ENCODE results near the gene SLC6A18.
"Not testable (repeated sequence)": the region's sequence is repeated elsewhere in the genome, so short reads cannot be mapped to it uniquely, and the experiment has no call there.

The SLC6A18 gene

DNA sequence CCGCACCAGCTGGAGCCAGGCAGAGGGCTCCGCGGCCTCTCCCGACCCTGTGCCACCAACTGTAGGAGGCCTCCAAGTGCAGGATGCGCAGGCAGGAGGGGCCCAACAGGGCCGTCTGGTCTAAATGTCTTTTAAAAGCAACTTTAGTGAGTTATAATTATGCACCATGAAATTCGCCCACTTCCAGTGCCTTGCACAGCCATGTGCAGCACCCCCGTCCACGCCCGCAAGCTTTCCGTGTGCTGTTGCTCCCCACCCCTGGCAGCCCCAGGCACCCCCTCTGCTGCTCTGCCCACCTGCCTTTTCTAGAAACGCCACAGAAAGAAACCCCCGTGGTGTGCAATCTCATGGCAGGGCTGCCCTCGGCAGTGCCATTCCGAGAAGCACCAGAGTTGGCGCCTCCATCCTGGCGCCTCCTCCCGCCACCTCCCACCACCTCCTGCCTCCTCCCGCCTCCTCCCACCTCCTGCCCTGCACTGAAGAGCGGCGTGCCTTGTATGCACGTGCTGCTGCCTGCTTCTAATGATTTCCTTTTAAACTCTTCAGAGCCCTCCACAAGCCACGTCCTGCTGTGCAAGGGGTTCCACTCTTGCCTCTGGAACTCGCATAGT lies 7.5 kb upstream of the SLC6A18 start:
- DNase-seq = peak; percentile 58

DNA sequence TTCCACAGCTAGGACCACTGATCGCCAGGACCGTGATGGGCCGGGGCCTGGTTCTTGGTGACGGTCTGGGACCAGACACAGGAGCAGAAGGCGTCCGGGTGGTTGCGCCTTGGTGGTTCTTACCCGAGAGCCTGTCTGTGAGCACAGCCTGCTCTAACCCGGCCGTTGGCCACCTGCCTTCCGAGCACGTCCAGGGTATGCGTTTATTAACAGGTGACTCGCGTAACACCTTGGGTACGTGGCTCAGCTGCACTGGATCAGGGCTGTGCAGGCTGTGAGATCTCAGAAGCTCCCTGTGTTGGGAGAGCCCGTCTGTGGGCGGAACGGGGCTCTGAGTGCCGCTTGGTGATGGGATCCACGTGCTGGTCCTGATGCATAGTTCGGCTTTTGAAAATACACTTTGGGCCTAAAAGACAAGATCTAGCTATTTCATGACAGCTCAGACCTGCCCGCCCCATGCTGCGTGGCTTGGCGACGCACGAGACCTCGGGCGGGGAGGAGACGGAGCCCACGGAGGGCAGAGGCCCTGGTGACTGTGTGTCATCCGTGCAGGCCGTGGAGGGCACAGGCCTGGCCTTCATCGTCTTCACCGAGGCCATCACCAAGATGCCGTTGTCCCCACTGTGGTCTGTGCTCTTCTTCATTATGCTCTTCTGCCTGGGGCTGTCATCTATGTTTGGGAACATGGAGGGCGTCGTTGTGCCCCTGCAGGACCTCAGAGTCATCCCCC lies 6.7 kb upstream of the SLC6A18 start:
- no peak for DNase-seq

DNA sequence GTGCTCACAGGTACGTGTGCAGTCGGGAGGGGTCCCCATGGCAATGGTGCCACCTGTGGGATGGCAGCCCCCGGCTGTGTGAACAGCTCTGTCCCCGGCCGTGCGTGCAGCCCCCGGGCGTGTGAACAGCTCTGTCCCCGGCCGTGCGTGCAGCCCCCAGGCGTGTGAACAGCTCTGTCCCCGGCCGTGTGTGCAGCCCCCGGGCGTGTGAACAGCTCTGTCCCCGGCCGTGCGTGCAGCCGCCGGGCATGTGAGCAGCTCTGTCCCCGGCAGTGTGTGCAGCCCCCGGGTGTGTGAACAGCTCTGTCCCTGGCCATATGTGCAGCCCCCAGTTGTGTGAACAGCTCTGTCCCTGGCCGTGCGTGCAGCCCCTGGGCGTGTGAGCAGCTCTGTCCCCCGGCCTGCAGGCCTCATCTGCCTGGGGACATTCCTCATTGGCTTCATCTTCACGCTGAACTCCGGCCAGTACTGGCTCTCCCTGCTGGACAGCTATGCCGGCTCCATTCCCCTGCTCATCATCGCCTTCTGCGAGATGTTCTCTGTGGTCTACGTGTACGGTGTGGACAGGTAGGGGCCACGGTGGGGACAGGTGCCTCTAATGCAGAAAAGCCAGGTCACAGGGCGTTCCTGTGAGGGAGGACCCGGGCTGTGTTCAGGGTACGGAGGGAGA lies 5.9 kb upstream of the SLC6A18 start:
- no peak for DNase-seq

DNA sequence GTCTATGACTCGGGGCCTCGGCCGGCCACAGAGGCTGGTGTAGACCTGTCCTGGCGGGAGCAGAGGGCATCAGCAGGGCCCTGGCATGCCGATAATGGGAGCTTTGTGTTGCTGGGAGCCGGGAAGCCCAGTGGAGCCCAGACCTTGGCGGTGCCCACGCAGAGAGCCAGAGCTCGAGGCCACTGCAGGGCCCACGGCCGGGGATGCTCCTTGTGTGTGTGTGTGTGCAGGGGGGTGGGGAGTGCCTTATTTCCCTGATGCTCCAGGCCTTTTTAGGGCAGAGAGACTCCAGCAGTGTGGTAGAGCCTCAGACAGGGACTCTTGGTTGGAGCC lies 5.4 kb upstream of the SLC6A18 start:
- DNase-seq = no peak

DNA sequence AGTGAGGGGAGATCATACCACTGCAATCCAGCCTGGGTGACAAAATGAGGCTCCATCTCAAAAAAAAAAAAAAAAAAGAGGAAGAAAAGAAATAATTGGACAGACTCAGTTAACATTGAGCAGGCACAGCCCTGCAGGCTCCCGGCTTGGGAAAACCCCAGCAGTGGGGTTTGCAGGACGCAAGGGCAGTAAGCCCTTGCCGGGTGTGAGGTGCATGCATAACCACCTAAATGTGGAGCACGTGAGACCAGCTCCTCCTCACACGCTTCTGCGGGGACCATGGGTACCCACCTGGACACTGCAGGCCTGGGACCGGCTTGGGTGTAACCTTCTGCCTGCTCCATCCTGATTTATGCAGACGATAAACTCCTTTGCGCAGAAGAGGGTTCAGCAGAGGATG lies 4.8 kb upstream of the SLC6A18 start:
- DNase-seq = no peak

DNA sequence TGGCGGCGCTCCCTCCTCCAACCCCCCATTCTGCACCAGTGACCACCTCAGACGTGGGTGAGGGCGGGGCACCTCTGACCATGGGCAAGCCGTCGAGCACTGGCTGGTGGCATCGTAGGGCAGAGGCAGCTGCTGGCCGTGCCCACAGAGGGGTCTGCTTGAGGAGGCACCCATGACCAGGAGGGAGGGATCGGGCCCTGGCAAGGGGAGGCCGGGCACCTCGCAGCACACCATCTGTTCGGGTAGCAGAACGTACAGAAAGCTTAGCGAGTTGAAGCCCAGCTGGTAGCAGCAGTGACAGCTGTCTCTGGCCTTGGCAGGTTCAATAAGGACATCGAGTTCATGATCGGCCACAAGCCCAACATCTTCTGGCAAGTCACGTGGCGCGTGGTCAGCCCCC lies 4.3 kb upstream of the SLC6A18 start:
- no peak for DNase-seq

DNA sequence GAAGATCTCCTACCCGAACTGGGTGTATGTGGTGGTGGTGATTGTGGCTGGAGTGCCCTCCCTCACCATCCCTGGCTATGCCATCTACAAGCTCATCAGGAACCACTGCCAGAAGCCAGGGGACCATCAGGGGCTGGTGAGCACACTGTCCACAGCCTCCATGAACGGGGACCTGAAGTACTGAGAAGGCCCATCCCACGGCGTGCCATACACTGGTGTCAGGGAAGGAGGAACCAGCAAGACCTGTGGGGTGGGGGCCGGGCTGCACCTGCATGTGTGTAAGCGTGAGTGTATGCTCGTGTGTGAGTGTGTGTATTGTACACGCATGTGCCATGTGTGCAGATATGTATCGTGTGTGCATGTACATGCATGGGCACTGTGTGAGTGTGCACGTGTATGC lies 3.5 kb upstream of the SLC6A18 start:
- no peak for DNase-seq

DNA sequence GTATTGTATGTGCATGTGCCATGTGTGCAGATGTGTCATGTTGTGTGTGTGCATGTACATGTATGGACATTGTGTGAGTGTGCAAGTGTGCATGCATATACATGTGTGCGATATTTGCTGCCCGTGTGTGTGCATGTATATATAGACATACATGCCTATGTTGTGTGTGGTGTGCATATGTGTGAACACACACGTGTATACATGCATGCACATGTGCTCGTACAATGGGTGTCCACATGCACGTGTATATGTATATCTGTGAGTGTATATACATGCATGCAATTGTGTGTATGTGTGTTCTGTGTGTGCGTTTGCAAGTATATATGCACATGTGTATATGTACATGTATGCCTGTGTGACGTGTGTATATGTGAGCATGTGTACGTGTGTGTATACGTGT lies 3.0 kb upstream of the SLC6A18 start:
- DNase-seq = no peak

DNA sequence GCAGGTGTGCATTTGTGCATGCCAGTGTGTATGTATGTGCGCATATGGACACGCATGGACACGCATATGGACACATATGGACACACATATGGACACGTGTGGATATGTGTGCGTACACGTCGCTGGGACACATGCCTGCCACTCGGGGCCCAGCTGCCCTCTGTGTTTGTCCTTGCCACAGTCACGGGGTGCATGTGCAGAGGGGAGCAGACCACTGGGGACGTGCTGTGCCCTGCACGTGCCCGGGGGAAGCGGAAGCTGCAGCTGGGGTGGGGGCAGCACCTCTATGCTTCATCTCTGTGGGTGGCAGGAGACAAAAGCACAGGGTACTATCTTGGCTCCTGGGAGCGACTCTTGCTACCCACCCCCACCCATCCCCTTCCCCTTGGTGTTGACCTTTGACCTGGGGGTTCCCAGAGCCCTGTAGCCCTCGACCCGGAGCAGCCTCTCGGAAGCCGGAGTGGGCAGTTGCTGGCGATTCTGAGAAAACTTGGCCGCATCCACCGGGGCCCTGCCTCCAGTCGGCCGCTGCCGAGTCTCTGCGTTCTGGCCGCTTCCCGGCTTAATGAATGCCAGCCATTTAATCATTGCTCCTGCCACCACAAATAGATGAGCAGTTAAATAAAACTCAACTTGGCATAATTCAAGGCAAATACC lies 2.4 kb upstream of the SLC6A18 start:
- DNase-seq = no peak

DNA sequence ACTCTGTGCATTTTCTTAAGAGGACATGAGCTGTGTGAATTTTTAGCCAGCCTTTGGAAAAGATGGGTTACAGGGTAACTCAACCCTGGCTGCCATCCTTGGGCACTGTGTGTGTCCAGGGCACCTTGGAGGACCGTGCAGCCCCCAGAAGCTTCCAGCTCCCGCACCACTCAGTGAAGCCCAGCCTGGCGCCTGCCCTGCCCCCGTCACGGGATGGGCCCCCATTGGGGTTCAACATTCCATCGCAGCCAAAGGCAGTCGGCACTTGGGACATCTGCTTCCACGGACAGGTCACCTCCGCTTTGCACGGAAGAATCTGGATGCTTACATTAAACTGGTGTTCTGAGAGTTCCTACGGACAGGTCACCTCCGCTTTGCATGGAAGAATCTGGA lies 1.9 kb upstream of the SLC6A18 start:
- no peak for DNase-seq

DNA sequence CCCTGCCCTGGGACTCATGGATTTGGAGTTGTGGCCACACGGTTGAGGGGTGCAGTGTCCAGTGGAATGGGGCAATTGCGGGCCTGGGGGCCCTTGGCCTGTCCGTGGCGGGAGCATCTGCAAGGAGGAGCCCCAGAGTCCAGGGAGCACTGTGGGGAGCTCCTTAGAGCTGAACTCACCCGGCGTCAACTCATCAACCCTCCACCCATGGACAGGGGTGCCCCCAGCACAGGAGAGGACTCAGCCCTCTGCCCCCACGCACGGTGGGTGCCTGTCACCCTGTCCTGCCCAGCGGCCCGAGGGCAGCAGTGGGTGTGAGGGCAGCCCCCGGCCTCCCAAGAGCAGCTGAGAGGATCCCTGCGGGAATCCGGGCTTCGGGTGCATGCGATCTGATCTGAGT lies 550 bp upstream of the SLC6A18 start:
- DNase-seq = no peak

DNA sequence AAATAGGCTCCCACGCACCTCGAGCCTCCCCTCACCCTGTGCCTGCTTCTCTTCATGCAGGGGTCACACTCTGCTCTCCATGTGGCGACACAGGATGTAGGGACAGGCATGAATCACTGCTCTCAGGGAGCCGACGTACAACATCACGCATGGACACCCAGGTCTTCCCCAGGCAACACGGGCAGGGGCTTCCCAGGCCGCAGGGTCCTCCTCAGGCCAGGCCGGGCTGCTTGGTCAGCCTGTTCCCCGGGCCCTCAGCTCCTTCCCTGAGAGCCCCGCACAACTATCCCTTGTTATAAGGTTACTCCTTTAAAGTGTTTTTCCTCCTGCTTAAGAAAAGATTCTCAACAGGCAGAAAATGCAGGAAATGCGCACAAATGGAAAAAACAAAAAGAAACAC lies 1.1 kb downstream of the SLC6A18 start:
- DNase-seq = no peak

DNA sequence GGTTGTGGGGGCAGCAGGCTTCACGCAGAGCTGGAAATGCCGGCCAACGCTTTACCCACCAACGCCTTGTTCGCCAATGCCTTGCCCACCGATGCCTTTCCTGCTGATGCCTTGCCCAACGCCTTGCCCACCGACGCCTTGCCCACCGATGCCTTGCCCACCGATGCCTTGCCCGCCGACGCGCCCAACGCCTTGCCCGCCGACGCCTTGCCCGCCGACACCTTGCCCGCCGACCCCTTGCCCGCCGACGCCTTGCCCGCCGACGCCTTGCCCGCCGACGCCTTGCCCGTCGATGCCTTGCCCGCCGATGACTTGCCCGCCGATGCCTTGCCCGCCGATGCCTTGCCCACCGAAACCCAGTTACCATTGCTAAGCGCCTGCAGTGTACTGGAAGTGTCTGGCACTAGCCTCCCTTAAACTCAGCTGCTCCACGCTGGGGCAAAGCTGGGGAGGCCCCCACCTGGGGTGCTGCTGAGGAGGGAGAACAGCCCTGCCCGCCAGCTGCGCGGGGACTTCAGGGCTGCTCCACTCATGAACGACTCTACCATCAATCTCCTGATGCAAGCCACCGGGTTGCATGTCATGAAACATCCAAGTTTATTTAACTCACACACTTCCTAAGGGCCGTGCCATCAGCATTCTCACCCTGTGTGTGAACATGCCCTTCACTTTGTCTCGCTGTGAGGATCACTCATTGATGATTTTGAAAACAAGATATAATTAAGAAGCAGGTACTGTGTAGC lies 1.8 kb downstream of the SLC6A18 start:
- DNase-seq = no peak

DNA sequence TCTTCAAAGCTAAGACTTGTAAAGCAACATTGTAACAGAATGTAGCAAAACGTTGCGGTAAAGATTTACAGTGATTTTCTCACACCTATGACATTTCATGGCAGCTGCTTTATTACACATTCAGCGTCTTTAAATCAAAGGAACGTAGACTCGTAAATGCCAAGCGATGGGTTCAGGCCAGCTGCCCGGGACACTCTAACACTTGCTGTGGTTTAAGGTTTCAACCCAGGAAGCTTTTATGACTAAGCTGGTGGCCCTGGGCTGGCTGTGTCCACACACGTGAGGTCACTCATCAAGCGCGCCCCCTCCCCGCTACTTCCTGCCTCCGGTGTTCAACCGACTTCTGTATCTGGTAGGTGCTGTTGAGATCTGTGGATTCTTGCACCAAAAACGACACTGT lies 2.5 kb downstream of the SLC6A18 start:
- DNase-seq = peak; percentile 84

DNA sequence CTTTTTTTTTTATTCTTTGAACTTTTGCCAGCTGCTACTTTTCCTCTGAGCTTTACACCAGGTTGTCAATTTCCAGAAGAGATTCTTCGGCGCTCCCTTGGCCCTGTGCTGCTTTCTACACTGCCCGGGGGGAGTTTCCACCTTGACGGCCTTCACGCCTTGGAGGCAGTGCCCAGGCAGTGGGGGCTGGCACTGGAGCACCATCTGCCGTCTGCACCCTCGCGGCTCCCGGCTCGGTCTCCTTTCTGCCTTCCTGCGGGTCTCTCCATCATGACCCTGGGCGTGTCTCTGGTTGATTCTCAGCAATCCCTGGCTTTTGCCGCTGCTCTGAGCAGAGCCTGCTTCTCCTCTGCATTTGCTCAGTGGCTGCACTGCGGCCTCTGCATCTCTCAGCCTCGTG lies 2.9 kb downstream of the SLC6A18 start:
- DNase-seq = peak; percentile 57

DNA sequence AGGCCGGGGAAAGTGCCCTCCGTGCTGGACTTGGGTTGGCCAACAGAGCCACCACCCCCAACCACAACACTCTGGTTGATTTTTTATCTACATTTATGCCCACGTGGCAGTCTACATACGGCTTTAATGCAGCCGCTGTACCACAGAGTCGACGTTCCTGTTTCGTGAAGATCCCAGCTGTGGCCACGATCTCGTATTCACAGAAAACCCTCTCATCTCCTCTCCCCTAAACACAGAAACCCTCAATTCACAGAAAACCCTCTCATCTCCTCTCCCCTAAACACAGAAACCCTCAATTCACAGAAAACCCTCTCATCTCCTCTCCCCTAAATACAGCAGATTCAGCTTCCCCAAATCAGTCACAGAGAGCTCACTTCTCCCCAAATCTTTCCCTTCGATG lies 3.8 kb downstream of the SLC6A18 start:
- not testable (repeated sequence) for DNase-seq

DNA sequence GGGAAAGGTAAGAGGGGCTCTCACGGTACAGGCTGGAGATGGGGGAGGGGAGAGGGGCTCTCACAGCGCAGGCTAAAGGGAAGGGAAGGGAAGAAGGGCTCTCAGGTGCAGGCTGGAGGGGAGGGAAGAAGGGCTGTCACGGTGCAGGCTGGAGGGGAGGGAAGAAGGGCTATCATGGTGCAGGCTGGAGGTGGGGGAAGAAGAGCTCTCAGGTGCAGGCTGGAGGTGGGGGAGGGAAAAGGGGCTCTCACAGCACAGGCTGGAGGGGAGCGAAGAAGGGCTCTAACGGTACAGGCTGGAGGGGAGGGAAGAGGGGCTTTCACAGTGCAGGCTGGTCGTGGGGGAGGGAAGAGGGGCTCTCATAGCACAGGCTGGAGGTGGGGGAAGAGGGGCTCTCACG lies 4.6 kb downstream of the SLC6A18 start:
- no peak for DNase-seq

DNA sequence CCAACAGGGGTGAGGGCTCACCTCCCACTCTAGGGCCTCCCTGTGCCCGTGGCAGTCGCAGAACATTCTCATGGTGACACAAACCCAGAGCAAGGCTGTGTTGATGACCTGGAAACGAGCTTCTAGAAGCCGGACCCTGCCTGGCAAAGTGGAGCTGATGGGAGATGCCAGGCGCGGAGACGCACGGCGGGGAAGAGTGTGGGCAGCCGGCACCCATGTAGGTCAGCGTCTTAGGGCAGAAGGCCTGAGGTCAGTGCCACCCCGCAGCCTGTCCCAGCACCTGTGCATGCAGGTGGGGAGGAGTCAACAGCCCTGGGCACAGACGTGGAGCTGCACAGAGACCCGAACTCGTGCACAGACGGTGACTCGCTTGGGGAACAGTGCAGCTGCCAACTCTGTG lies 5.4 kb downstream of the SLC6A18 start:
- no peak for DNase-seq

DNA sequence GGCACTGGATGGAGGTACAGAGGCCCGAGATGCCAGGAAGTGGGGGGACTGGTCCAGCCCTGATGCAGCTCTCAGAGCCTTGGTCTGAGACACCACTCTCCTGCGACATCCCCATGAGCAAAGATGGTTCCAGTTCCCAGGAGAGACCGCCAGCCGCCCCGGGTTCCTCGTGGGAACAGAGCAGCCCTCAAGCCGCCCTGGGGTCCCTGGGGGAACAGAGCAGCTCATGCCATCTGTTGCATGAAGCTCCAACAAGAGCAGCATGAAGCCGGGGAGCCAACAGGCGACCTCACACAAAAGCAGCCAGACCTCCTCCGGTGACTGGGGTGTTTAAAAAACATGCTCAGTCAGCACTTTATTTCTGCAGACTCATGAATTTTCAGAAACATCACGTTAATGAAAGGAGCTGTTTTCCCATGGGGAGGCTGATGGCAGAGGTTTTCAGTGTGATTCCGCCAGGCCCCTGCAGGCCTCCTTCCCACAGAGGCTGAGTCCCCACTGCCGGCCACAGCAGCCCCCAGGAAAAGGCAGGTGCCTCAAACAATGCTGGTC lies 6.2 kb downstream of the SLC6A18 start:
- no peak for DNase-seq

DNA sequence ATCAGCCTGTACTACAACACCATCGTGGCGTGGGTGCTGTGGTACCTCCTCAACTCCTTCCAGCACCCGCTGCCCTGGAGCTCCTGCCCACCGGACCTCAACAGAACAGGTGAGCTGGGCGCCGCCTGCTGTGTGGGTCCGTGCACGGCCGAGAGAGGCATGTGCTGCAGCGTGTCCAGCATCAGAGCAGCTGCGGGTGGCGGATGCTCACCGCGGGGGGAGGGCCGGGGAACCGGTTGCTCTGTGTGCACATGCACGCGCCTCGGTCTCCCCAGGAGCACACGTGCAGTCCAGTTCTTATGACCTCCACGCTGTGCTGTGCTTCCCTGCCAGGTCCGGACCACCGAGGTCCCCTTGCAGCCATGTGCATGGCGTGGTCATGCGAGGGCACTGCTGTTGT lies 7.6 kb downstream of the SLC6A18 start:
- DNase-seq = no peak

DNA sequence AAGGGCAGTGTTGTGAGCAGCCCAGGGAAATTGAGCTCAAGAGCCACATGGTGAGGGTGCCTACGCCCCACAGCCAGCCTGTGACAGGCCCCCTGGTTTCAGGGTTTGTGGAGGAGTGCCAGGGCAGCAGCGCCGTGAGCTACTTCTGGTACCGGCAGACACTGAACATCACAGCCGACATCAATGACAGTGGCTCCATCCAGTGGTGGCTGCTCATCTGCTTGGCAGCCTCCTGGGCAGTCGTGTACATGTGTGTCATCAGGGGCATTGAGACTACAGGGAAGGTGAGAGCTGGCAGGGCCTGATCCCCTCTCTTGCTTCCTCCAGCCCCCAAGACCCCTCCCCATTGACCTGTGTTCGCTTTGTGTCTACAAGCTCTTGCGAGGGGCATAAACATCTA lies 10.2 kb downstream of the SLC6A18 start:
- DNase-seq = no peak

DNA sequence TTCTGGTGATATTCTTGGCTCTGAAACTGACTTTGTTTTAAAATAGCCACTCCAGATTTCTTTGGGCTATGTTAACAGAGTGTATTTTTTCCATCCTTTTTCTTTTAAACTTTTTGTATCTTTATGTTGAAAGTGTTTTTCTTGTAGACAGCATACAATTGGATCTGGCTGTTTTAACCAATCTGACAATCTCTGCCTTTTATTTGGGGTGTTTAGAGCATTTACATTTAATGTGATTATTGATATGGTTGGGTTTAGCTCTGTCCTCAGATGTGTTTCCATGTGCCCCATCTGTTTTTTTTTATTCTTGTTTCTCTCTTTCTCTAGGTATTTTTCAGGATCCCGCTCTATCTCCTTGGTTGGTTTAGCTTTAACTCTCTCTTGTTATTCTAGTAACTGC lies 10.7 kb downstream of the SLC6A18 start:
- DNase-seq = no peak
